A673 (cell line): ENCODE data around the gene CNIH1. TPM values are rescaled to one million over a fixed set of nuclear protein-coding genes. Genes with fewer than 3 reads are reported as not detected.
"Not testable (repeated sequence)": the region's sequence is repeated elsewhere in the genome, so short reads cannot be mapped to it uniquely, and the experiment has no call there.

ENCODE experiments used
- BruUV-seq: library from RNA; stranded (reverse); fragments of 400-500 nt; replicated peaks from 2 replicates; lab custom pipeline; 2021; lab: Mats Ljungman, UMichigan
- CTCF ChIA-PET: fragments of 300-600 bp; sonication (Branson Sonifier 250); formaldehyde crosslinking; loops from one replicate; lab custom pipeline; 2022; ENCODE audit warnings: antibody characterized with exemption; lab: Charles Lee
- POLR2A ChIA-PET: fragments of 300-600 bp; sonication (Branson Sonifier 250); formaldehyde crosslinking; loops from one replicate; lab custom pipeline; 2022; ENCODE audit warnings: antibody characterized with exemption; ENCODE audit not compliant: low non-redundant PET; lab: Charles Lee
- DNase-seq: peaks from one replicate; pipeline ENCODE4 v3.0.0-alpha.2; 2015; ENCODE audit warnings: low spot score
- H3K27ac ChIP-seq: fragments of 200-600 bp; sonication (generic); 2 replicates; pipeline ENCODE4 v1.5.1; 2016; ENCODE audit warnings: mixed run types, low read depth, mild to moderate bottlenecking, mixed read lengths, antibody characterized with exemption, low read length; ENCODE audit not compliant: poor library complexity, severe bottlenecking
- H3K27me3 ChIP-seq: fragments of 200-600 bp; sonication (generic); replicated peaks from 2 replicates; pipeline ENCODE4 v1.6.1; 2017; ENCODE audit warnings: mixed run types, low read depth, mild to moderate bottlenecking, mixed read lengths, antibody characterized with exemption, low read length; ENCODE audit not compliant: insufficient read depth, poor library complexity
- H3K36me3 ChIP-seq: fragments of 200-600 bp; sonication (generic); 2 replicates; pipeline ENCODE4 v1.6.1; 2016; ENCODE audit warnings: mixed run types, mild to moderate bottlenecking, mixed read lengths, antibody characterized with exemption, low read length; ENCODE audit not compliant: insufficient read depth, poor library complexity, severe bottlenecking
- H3K4me1 ChIP-seq: fragments of 200-600 bp; sonication (generic); 2 replicates; pipeline ENCODE4 v1.6.1; 2017; ENCODE audit warnings: mixed run types, mild to moderate bottlenecking, mixed read lengths, antibody characterized with exemption, low read length; ENCODE audit not compliant: insufficient read depth, poor library complexity, severe bottlenecking
- H3K4me3 ChIP-seq: fragments of 200-600 bp; sonication (generic); 2 replicates; pipeline ENCODE4 v1.5.1; 2016; ENCODE audit warnings: low read depth, mixed run types, mild to moderate bottlenecking, mixed read lengths, low read length; ENCODE audit not compliant: poor library complexity, severe bottlenecking
- H3K9me3 ChIP-seq: fragments of 200-600 bp; sonication (generic); 2 replicates; pipeline ENCODE4 v1.6.1; 2016; ENCODE audit warnings: mixed run types, low read depth, mild to moderate bottlenecking, mixed read lengths, antibody characterized with exemption, low read length; ENCODE audit not compliant: poor library complexity, severe bottlenecking
- EZH2 ChIP-seq: fragments of 200-600 bp; sonication (generic); IDR thresholded peaks from 2 replicates; pipeline ENCODE4 v1.6.1; 2017; ENCODE audit warnings: borderline replicate concordance, low read depth, mild to moderate bottlenecking, mixed read lengths, antibody characterized with exemption, low read length; ENCODE audit not compliant: poor library complexity, severe bottlenecking
- intact Hi-C: fragments of 100-400 bp; cut with micrococcal nuclease; formaldehyde crosslinking; loops from one replicate; pipeline ENCODE4 v1.10.0; 2022; ENCODE audit not compliant: unreplicated experiment
- total RNA-seq: library from RNA; stranded (reverse); gene quantifications from 2 replicates; pipeline ENCODE4 v1.2.3, GENCODE V29; 2021
- TF ChIP-seq, protein P1 (sequence below): fragments of 300-800, 200-600 bp; sonication (generic); conservative IDR thresholded peaks from 2 replicates; pipeline ENCODE4 v1.5.1; 2017; ENCODE audit warnings: low read depth, mild to moderate bottlenecking, antibody characterized with exemption, low read length, moderate library complexity, mixed read lengths

The CNIH1 gene
- total RNA-seq, 1 experiment from 2014 or later, result 170 TPM

DNA sequence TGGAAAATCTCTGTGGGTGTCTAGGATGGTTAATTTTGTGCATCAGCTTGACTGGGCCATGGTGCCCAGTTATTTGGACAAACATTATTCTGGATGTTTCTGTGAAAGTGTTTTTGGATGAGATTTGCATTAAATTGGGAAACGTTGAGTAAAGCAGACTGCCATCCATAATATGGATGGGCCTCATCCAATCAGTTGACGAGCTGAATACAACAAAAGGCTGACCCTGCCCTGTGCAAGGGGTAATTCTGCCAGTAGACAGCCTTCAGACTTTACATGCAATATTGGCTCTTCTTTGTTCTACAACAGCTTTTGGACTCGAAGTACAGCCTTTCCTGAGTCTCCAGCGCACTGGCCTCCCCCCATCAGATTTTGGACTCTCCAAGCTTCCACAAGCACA, 45.9 kb downstream of the CNIH1 start:
- no TSS peak for BruUV-seq
- TF ChIP-seq EZH2, result no peak
- TF ChIP-seq, protein P1, sequence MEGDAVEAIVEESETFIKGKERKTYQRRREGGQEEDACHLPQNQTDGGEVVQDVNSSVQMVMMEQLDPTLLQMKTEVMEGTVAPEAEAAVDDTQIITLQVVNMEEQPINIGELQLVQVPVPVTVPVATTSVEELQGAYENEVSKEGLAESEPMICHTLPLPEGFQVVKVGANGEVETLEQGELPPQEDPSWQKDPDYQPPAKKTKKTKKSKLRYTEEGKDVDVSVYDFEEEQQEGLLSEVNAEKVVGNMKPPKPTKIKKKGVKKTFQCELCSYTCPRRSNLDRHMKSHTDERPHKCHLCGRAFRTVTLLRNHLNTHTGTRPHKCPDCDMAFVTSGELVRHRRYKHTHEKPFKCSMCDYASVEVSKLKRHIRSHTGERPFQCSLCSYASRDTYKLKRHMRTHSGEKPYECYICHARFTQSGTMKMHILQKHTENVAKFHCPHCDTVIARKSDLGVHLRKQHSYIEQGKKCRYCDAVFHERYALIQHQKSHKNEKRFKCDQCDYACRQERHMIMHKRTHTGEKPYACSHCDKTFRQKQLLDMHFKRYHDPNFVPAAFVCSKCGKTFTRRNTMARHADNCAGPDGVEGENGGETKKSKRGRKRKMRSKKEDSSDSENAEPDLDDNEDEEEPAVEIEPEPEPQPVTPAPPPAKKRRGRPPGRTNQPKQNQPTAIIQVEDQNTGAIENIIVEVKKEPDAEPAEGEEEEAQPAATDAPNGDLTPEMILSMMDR, result no peak
- H3K27ac ChIP-seq, result no peak overlapping the region
- ChIA-PET POLR2A (no interaction called here), CTCF (no interaction called here)
- no peaks in the 10 kb centered on the region for H3K27me3 ChIP-seq
- no peaks in the 10 kb centered on the region for H3K9me3 ChIP-seq
- intact Hi-C loops, result no loop called here
- peaks cover 15% of the 10 kb centered on the region for H3K4me1 ChIP-seq
- no peaks in the 10 kb centered on the region for H3K36me3 ChIP-seq
- H3K4me3 ChIP-seq, result no peak overlapping the region
- DNase-seq, result no peak

DNA sequence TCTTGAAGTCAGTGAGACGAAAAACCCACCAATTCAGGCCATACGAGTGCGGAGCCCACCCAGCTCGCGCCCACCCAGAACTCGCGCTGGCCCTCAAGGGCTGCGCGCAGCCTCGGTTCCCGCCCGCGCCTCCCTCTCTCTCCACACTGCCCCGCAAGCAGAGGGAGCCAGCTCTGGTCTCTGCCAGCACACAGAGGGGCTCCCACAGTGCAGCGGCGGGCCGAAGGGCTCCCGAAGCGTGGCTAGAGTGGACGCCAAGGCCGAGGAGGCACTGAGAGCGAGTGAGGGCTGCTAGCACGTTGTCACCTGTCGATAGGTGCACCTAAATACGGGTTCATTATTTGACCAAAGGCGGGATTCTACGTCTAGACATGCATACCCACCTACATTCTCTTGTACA, 46.6 kb downstream of the CNIH1 start:
- H3K4me3 ChIP-seq, result no peak overlapping the region
- BruUV-seq, result no TSS peak
- ChIA-PET POLR2A (no interaction called here), CTCF (no interaction called here)
- H3K36me3 ChIP-seq, result no peaks in the 10 kb centered on the region
- no peak overlapping the region for H3K27ac ChIP-seq
- TF ChIP-seq, protein P1, result no peak
- TF ChIP-seq EZH2, result no peak
- no peak for DNase-seq
- H3K9me3 ChIP-seq, result no peaks in the 10 kb centered on the region
- H3K4me1 ChIP-seq, result peaks cover 12% of the 10 kb centered on the region
- intact Hi-C loops, result no loop called here
- no peaks in the 10 kb centered on the region for H3K27me3 ChIP-seq

DNA sequence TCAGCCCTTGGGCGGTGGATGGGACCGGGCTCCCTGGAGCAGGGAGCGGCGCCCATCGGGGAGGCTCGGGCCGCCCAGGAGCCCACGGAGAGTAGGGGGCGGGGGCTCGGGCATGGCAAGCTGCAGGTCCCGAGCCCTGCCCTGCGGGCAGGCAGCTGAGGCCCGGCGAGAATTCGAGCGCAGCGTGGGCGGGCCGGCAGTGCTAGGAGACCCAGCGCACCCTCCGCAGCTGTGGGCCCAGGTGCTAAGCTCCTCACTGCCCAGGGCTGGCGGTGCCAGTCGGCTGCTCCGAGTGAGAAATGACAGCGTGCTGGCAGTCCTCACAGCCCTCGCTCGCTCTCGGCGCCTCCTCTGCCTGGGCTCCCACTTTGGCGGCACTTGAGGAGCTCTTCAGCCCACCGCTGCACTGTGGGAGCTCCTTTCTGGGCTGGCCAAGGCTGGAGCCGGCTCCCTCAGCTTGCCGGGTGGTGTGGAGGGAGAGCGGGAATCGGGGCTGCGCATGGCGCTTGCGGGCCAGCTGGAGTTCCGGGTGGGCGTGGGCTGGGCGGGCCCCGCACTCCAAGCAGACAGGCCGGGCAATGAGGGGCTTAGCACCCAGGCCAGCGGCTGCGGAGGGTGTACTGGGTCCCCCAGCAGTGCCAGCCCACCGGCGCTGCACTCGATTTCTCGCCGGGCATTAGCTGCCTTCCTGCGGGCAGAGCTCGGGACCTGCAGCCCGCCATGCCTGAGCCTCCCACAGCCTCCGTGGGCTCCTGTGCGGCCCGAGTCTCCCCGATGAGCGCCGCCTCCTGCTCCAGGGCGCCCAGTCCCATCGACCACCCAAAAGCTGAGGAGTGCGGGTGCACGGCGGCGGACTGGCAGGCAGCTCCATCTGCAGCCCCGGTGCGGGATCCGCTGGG, 47.9 kb downstream of the CNIH1 start:
- H3K9me3 ChIP-seq, BruUV-seq, CTCF ChIA-PET, H3K27me3 ChIP-seq, intact Hi-C loops, DNase-seq, H3K36me3 ChIP-seq, H3K4me3 ChIP-seq, H3K27ac ChIP-seq, H3K4me1 ChIP-seq, POLR2A ChIA-PET: not testable (repeated sequence)
